Thoracic aorta (tissue), 2 donors: Measurements from ENCODE around the gene C17orf67. TPM values are rescaled to one million over a fixed set of nuclear protein-coding genes. Genes with fewer than 3 reads are reported as not detected.

ENCODE experiments used
- ATAC-seq: fragments of 150-250 bp; one replicate; pipeline ENCODE4 v1.8.0; 2017; ENCODE audit warnings: low read depth; ENCODE audit not compliant: insufficient number of reproducible peaks, low FRiP score
- DNase-seq: peaks from one replicate; pipeline ENCODE4 v3.0.0-alpha.2; 2020; ENCODE audit warnings: low spot score
- H3K27ac ChIP-seq, 2 donors: fragments of 200-600 bp; sonication (generic); 1 replicate in 1 of 2; 2 replicates in 1 of 2; pipeline ENCODE4 v1.5.1; 2016; ENCODE audit warnings: mild to moderate bottlenecking in 2 of 2, moderate library complexity in 2 of 2
- H3K27me3 ChIP-seq: fragments of 200-600 bp; sonication (generic); replicated peaks from 2 replicates; pipeline ENCODE4 v1.6.0; 2016; ENCODE audit warnings: mild to moderate bottlenecking; ENCODE audit not compliant: insufficient read depth
- H3K36me3 ChIP-seq: fragments of 200-600 bp; sonication (generic); one replicate; pipeline ENCODE4 v1.5.1; 2016
- H3K4me1 ChIP-seq, 2 donors: fragments of 200-600 bp; sonication (generic); 1 replicate in 1 of 2; 2 replicates in 1 of 2; pipeline versions ENCODE4 v1.5.1 to v1.6.0; 2016; ENCODE audit warnings: low read depth in 2 of 2, mild to moderate bottlenecking in 1 of 2; ENCODE audit not compliant: control insufficient read depth in 1 of 2
- H3K4me3 ChIP-seq: fragments of 200-600 bp; sonication (generic); 2 replicates; pipeline ENCODE4 v1.5.1; 2016; ENCODE audit warnings: mild to moderate bottlenecking
- H3K9me3 ChIP-seq: fragments of 200-600 bp; sonication (generic); 2 replicates; pipeline ENCODE4 v1.5.1; 2016
- total RNA-seq, 2 donors: library from RNA; depleted of rRNA; stranded (reverse); fragments of >200 nt; gene quantifications; one replicate each; pipeline versions ENCODE4 v1.1.0 to v1.2.3, GENCODE V29; 2016
- TF ChIP-seq, protein P1 (sequence below): fragments of 200-600 bp; sonication (generic); IDR thresholded peaks from one replicate; pipeline ENCODE4 v1.5.1; 2019; ENCODE audit warnings: antibody characterized with exemption

The C17orf67 gene
- total RNA-seq, 2 donors from 2014 or later: 1.3 to 2.4 TPM

DNA sequence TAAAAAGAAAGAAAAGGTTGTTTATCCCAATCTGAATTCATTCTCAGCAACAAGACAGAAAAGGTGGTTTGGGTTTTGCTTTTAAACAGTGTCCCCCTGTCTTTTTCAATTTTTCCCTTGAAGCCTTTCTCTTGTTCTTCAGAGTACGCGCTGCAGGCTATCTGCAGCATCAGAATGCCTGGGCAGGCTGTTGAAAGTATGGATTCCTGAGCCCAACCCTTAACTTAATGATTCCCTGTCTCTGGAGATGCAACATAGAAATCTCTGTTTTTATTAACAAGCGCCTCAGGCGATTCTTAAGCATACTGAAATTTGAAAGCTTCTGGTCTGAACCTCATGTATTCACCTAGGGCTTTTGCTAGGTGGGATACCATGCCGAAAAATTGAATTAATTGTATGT lies 32.4 kb upstream of the C17orf67 start:
- H3K9me3 ChIP-seq: no peaks in the 10 kb centered on the region
- TF ChIP-seq, protein P1, sequence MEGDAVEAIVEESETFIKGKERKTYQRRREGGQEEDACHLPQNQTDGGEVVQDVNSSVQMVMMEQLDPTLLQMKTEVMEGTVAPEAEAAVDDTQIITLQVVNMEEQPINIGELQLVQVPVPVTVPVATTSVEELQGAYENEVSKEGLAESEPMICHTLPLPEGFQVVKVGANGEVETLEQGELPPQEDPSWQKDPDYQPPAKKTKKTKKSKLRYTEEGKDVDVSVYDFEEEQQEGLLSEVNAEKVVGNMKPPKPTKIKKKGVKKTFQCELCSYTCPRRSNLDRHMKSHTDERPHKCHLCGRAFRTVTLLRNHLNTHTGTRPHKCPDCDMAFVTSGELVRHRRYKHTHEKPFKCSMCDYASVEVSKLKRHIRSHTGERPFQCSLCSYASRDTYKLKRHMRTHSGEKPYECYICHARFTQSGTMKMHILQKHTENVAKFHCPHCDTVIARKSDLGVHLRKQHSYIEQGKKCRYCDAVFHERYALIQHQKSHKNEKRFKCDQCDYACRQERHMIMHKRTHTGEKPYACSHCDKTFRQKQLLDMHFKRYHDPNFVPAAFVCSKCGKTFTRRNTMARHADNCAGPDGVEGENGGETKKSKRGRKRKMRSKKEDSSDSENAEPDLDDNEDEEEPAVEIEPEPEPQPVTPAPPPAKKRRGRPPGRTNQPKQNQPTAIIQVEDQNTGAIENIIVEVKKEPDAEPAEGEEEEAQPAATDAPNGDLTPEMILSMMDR: no peak
- H3K4me1 ChIP-seq: no peaks in the 10 kb centered on the region
- DNase-seq (no peak), ATAC-seq (no peak)
- H3K27me3 ChIP-seq: no peaks in the 10 kb centered on the region
- H3K4me3 ChIP-seq: no peak overlapping the region
- peaks cover 14% of the 10 kb centered on the region for H3K36me3 ChIP-seq
- H3K27ac ChIP-seq: no peak overlapping the region

DNA sequence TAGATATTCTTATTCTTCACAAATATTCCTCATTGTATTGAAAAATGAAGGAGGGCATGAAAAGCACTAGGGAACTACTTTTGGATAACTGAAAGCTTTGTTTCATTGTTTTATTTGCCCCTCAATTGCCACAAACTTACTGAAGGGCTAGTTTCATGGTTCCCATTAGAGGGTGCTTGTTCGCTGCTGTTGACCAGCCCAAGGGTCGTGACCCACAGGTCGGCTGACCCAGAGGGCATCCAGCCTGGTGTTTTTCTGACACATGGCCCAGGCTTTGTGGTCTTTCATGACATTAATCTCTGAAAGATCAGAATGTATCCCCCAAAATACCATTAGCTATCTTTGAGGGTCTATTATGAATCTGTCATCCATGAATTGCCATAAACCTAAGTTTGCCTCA lies 30.3 kb upstream of the C17orf67 start:
- H3K4me1 ChIP-seq: no peaks in the 10 kb centered on the region

DNA sequence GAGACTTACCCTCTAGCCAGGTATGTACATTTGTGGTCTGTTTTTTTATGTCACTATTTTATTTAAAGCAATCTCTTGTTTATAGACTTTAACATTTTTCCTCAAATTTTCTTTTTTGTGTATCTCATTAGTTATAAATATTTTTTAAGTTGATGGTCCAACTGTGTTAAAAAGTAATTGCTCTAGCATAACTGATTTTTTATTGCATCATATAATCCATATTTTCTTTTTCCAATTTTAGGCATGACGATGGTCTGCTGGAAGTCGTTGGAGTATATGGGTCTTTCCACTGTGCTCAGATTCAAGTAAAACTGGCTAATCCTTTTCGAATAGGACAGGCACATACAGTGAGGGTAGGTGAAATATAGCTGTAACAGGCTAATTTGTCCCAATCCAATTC lies 28.2 kb upstream of the C17orf67 start:
- H3K4me1 ChIP-seq: no peaks in the 10 kb centered on the region
- no peak overlapping the region for H3K27ac ChIP-seq
- no peaks in the 10 kb centered on the region for H3K9me3 ChIP-seq
- TF ChIP-seq, protein P1: no peak
- peaks cover 20% of the 10 kb centered on the region for H3K36me3 ChIP-seq
- no peak overlapping the region for H3K4me3 ChIP-seq
- ATAC-seq (no peak), DNase-seq (no peak)
- no peaks in the 10 kb centered on the region for H3K27me3 ChIP-seq

More for the DNA sequence above, 30.3 kb upstream of the C17orf67 start:
- Histone ChIP-seq H3K9me3 (no peaks in the 10 kb centered on the region), H3K27ac (no peak overlapping the region), H3K27me3 (no peaks in the 10 kb centered on the region), H3K36me3 (peaks cover 20% of the 10 kb centered on the region), H3K4me3 (no peak overlapping the region)
- TF ChIP-seq, protein P1: no peak
- no peak for DNase-seq
- ATAC-seq: no peak

DNA sequence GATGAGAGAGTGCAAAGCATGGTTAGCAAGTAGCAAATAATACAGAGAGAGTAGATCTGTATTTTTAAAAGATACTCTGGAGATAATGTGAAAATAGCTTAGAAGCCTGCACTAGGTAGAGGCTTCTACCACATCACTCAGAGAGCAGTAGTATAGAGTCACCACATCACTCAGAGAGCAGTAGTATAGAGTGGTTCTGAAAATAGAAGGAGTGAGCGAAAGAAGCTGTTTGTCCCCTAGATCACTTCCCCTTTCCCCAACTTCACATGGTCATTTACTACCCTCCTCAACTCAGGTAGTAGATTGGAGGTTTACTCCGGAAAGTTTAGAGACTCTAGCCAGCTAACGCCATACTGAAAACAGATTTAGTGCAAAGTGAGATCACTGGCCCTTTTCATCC lies 17.3 kb upstream of the C17orf67 start:
- Histone ChIP-seq H3K27me3 (no peaks in the 10 kb centered on the region), H3K27ac (no peak overlapping the region), H3K36me3 (peaks cover 13% of the 10 kb centered on the region), H3K4me3 (no peak overlapping the region), H3K4me1 (no peaks in the 10 kb centered on the region), H3K9me3 (no peaks in the 10 kb centered on the region)
- ATAC-seq (no peak), DNase-seq (no peak)
- TF ChIP-seq, protein P1: no peak

DNA sequence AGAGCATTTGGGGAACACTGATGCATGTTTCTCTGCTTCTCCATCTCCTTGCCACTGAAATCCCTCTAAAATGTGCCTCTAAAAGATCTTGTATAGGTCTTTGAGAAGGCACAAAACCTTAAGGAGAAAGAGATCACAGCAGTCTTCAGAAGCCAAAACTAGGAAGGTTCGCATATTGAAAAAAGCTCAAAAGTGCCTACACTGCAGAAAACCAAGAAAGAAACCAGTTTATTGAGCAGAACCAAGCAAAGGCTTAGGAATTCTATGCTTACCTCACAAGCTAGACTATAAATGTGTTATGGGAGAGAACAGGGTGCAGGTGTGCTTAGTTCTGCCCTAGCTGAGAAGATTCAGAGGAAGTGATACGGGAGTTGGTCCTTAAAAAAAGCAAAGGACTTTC lies 16.9 kb upstream of the C17orf67 start:
- Histone ChIP-seq H3K9me3 (no peaks in the 10 kb centered on the region), H3K27ac (no peak overlapping the region), H3K36me3 (peaks cover 13% of the 10 kb centered on the region), H3K27me3 (no peaks in the 10 kb centered on the region), H3K4me1 (no peaks in the 10 kb centered on the region), H3K4me3 (no peak overlapping the region)
- no peak for DNase-seq
- TF ChIP-seq, protein P1: no peak
- no peak for ATAC-seq
